NOMO-1 treated with dmso at 0.1 percent for 144 hours (cell line): ENCODE results near the gene TMEFF1.
A peak's percentile ranks its signal among the peaks of the same experiment; 100 is the strongest.
"Not testable (repeated sequence)": the region's sequence is repeated elsewhere in the genome, so short reads cannot be mapped to it uniquely, and the experiment has no call there.

Source experiments
- DNase-seq: peaks from one replicate; lab custom pipeline; 2025; ENCODE audit not compliant: unreplicated experiment; lab: John Stamatoyannopoulos, UW

The TMEFF1 gene, protein sequence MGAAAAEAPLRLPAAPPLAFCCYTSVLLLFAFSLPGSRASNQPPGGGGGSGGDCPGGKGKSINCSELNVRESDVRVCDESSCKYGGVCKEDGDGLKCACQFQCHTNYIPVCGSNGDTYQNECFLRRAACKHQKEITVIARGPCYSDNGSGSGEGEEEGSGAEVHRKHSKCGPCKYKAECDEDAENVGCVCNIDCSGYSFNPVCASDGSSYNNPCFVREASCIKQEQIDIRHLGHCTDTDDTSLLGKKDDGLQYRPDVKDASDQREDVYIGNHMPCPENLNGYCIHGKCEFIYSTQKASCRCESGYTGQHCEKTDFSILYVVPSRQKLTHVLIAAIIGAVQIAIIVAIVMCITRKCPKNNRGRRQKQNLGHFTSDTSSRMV

DNA sequence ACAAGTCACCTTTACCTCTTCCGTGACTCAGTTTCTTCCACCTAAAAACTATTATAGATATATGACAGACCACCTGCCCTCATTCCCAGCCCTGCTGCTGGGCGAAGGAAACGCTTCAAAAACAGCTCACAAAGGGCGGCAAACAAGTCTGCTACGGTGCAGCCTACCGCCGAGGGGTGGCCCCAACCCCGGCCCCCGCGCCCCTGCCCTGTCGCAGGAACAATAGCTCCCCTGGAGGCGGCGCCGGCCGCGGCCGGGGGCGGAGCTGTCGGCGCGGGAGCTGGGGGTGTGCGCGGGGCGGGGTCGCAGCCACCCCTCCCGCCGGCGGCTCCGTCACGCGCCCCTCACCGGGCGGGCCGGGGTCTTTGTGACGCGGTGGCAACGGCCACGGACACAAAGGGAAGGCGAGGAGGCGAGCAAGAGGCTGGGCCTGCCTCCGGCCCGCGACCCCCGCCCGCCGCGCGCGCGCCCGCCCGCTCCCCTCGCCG is at the start of gene TMEFF1:
Gene TMEFF1 (plus strand): TSS at position 362 of the 488 bp plus-strand sequence. CDS start 396 bp downstream, outside the sequence.
- DNase-seq = no peak

GRCh38 chr9:100425758-100426157 is 47.2 kb upstream of the TMEFF1 start:
- no peak for DNase-seq

DNA sequence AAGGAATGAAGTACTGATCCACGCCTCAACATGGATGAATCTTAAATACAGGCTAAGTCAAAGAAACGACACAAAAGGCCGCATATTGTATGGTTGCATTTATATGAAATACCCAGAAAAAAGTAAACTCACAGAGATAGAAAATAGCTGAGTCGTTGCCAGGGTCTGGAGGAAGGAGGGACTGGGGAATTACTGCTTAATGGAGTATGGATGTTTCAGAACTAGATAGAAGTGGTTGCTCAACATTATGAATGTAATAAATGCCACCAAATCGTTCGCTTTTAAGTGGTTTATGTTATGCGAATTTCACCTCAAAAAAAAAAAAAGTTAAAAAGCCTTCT is 46.8 kb upstream of the TMEFF1 start:
- DNase-seq = no peak

GRCh38 chr9:100426530-100427365 is 46.2 kb upstream of the TMEFF1 start, which contains the start of gene MSANTD3:
TSS of gene MSANTD3 (plus strand) at chr9:100427143. CDS start at chr9:100441939, 14,796 bp downstream.
- peak; percentile 56 for DNase-seq

DNA sequence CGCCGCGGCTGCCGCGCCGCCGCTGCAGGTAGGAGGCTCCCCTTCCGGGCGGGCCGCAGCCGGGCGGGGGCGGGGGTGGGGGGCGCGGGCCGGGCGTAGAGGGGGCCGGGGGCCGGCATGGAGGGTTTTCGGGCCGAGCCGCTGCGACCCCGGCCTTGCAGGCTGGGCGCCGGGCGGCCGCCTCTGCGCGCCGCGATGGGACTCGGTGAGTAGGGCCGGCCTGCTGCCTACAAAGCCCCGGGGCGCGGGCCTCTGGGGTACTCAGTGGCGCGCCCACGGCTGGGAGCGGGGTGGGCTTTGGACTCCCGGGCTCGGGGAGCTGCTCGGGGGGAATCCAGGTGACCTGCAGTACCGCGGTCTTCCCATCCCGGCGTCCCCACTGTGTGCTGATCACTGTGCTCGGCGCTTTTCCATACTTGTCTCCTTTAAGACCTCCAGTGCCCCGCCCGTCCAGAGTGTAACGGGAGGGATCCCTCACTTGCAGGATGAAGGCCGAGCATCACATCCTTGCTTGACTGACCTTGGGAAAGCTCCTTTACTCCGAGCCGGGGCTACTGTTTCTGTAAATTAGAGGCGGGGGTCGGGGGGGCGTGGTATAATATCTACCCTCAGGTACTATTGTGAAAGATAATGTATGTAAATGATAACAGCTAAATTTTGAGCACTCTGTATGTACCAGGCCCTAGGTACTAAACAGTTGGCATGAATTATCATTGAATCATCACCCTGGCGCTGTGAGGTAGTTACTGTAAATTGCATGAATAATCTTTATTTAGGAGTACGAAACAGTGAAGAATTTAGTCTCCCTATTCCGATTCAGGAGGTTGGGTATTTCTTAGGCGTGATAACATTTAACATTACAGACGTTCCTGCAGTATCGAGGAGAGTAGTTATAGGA is 45.3 kb upstream of the TMEFF1 start:
- DNase-seq = no peak

DNA sequence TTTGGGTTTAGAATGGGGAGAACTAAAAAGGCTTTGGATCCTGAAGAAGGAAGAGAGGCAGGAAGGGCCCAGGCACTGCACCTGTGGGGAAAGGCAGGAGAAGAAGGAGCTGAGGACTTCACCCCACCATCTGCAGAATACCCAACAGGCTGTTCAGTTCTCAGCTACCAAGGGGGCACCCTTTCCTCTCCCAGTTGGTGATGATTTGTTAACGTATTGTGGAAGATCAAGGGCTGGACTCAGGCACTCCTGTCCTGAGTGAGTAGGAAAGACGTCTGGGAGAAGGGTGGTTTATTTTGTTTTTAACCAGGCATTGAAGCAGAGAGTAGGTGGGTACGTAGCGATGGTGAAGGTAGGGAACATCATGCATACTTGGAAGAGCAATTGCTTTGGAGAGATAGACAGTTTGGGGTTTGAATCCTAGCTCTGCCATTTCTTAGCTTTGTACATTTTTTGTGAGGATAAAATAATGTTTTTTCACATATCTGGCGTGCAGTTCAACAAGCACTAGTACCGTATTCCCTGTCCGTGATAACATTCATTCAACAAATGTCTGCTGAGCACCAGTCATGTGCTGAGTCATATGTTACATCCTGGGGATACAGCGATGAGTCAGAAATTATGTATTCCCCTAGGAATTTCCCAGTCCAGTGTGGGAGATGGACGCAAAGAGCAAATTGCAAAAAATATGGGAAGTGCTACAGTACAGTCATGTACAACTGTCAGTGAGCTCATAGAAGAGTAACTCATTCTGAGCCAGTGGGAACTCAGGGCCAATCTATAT is 43.9 kb upstream of the TMEFF1 start:
- no peak for DNase-seq

GRCh38 chr9:100430286-100430940 is 42.5 kb upstream of the TMEFF1 start:
- DNase-seq = no peak

DNA sequence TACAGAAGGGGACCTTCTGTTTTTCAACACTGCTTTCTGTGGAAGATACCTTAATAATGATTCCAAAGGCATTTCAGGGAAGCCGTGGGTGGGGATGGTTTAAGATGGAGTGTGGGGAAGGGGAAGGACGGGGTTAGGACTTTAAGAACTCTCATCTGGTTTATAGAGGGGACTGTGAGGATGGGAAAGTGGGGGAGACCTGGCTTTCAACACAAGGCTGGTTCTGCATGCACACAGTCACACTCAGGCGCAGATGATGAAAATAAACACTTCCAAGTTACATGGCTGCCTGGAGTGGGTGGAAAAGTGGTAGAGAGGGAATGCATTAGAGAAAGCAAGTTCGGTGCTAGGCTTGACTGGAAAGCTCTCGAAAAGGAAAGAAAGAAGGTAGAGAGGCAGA is 41.1 kb upstream of the TMEFF1 start:
- DNase-seq = no peak

DNA sequence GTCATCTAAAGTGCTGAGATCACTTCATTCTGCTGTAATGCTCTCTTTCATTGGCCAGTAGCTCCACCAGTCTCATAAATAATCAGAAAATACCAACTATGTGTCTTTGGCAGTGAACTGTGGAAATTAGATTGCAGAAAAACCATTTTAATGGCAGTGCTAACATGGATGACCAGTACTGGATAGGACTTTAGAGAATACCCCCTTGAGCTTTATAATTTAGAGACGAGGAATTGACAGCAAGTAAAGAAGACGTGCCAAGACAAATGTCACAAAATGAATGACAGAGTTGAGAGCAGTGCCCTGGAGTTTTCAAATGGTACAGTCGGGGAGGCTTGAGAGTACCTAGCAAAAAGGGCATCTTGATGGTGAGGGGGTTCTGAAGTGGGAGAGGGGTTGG is 40.2 kb upstream of the TMEFF1 start:
- no peak for DNase-seq

GRCh38 chr9:100436571-100436970 is 36.4 kb upstream of the TMEFF1 start:
- DNase-seq = no peak

GRCh38 chr9:100437860-100438805 is 34.8 kb upstream of the TMEFF1 start:
- peak; percentile 14 for DNase-seq

GRCh38 chr9:100440071-100440470 is 32.9 kb upstream of the TMEFF1 start:
- DNase-seq = no peak

DNA sequence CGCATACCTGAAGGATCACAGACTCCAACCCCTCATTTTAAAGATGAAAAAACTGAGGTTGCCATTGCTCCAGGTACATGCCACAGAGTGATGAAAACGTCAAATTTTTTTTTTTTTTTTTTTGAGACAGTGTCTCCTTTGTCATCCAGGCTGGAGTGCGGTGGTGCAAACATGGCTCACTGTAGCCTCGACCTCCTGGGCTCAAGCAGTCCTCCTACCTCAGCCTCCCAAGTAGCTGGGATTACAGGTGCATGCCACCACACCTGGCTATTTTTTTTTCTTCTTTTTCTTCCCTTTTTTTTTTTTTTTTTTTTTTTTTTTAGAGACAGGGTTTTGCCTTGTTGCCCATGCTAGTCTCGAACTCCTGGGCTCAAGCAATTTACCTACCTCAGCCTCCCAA is 32.5 kb upstream of the TMEFF1 start:
- not testable (repeated sequence) for DNase-seq

- DNase-seq = no peak
These were observed 31.0 kb upstream of the TMEFF1 start for GRCh38 chr9:100441911-100442361.

DNA sequence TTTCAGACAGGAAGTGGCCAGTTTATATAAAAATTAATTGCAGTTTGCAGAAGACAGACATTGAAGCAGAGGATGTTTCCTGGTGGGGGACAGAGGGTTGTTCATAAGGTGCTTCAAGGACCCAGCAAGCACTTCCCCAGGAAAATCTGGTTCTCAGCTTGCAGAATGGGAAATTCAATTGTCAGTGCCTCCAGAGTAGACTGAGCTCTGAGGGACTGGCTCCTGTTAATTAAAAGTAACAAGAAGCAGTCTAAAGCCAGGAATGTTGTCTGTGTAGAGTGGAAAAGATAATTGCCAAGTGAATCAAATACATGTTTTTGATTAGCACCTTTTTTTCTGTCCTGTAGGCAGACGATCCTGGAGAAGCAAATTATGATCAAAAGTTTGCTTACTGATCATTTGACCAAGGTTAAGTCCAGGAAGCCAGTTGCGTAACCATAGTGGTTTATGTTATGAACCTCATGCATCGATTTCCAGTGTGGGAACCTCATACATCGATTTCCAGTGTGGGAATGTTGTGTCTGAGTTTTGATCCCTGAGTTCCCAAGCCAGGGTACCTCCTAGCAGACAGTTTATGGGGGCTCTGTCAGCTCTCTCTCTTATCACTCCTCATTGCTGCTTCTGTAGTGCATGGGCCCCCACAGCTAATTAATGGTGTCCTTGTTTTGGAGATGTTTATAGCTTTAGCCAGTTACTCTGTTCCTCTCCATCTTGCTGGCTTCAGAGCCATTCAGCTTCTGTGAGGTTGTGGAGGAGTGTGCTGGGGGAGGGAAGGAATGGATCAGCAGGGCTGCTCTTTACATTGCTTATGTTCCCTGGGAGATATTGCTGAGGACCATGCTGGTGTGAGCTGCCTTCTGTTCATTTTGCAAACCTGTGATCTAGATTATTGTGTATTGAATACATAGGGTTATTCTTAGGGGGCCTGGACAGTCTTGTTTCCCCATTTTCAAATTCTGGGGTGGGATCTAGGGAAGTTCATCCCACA is 28.9 kb upstream of the TMEFF1 start:
- no peak for DNase-seq

GRCh38 chr9:100445161-100445902 is 27.6 kb upstream of the TMEFF1 start:
- no peak for DNase-seq
